Right atrium auricular region (tissue), 2 donors: ENCODE measurements around the gene MCF2L. TPM values are rescaled to one million over a fixed set of nuclear protein-coding genes. Genes with fewer than 3 reads are reported as not detected.
A peak's percentile ranks its signal among the peaks of the same experiment; 100 is the strongest.

Source experiments
- DNase-seq: peaks from one replicate; pipeline ENCODE4 v3.0.0-alpha.2; 2019; ENCODE audit warnings: low spot score
- H3K27ac ChIP-seq, 2 donors: fragments of 200-600 bp; sonication (generic); 1 replicate in 1 of 2; 2 replicates in 1 of 2; pipeline ENCODE4 v1.5.1; 2016 to 2019
- H3K27me3 ChIP-seq, 2 donors: fragments of 200-600 bp; sonication (generic); one replicate each; pipeline versions ENCODE4 v1.5.1 to v1.6.0; 2017 to 2019
- H3K36me3 ChIP-seq: fragments of 200-600 bp; sonication (generic); one replicate; pipeline ENCODE4 v1.5.1; 2016
- H3K4me1 ChIP-seq, 2 donors: fragments of 200-600 bp; sonication (generic); one replicate each; pipeline versions ENCODE4 v1.5.1 to v1.6.0; 2017 to 2019
- H3K4me3 ChIP-seq, 2 donors: fragments of 200-600 bp; sonication (generic); 1 replicate in 1 of 2; 2 replicates in 1 of 2; pipeline ENCODE4 v1.5.1; 2017 to 2019; ENCODE audit warnings: mild to moderate bottlenecking in 1 of 2, moderate library complexity in 1 of 2
- H3K9me3 ChIP-seq, 2 donors: fragments of 200-600 bp; sonication (generic); one replicate each; pipeline ENCODE4 v1.5.1; 2019
- CTCF ChIP-seq, 2 donors: fragments of 200-600 bp; sonication (generic); IDR thresholded peaks; one replicate each; pipeline ENCODE4 v1.5.1; 2019; ENCODE audit warnings: antibody characterized with exemption in 2 of 2
- total RNA-seq, 2 donors: library from RNA; depleted of rRNA; stranded (reverse); fragments of >200 nt; gene quantifications; one replicate each; pipeline ENCODE4 v1.1.0, GENCODE V29; 2016

The MCF2L gene
- total RNA-seq, 2 donors from 2014 or later = 17.1 to 21.6 TPM

DNA sequence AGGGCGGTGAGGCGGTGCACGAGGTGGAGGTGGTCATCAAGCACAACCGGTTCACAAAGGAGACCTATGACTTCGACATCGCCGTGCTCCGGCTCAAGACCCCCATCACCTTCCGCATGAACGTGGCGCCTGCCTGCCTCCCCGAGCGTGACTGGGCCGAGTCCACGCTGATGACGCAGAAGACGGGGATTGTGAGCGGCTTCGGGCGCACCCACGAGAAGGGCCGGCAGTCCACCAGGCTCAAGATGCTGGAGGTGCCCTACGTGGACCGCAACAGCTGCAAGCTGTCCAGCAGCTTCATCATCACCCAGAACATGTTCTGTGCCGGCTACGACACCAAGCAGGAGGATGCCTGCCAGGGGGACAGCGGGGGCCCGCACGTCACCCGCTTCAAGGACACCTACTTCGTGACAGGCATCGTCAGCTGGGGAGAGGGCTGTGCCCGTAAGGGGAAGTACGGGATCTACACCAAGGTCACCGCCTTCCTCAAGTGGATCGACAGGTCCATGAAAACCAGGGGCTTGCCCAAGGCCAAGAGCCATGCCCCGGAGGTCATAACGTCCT lies 180.0 kb downstream of the MCF2L start:
- TF ChIP-seq CTCF (IDR thresholded peaks at IDR 0.05) = no peak
- H3K9me3 ChIP-seq = no peaks in the 10 kb centered on the region
- H3K27me3 ChIP-seq = no peaks in the 10 kb centered on the region
- H3K4me3 ChIP-seq = no peak overlapping the region
- no peak overlapping the region for H3K27ac ChIP-seq
- peak; percentile 56 for DNase-seq
- no peaks in the 10 kb centered on the region for H3K36me3 ChIP-seq
- H3K4me1 ChIP-seq = peaks cover 0 to 19% of the 10 kb centered on the region in 2 donors

Other genes starting within 250 kb of the MCF2L start
- under 1 TPM in 1 of 2 donors, not detected in 1; 0.20 TPM for gene F7, start 136.6 kb downstream of the MCF2L start, total RNA-seq
- 10 to 100 TPM; 21.9 to 27.5 TPM for gene F10, start 153.6 kb downstream of the MCF2L start, total RNA-seq
- gene PROZ, start 189.4 kb downstream of the MCF2L start, total RNA-seq = not detected
- gene PCID2, start 239.5 kb downstream of the MCF2L start, total RNA-seq = 10 to 100 TPM; 34.8 to 44.4 TPM
- gene CUL4A, start 240.4 kb downstream of the MCF2L start, total RNA-seq = 100 to 1,000 TPM in 1 of 2 donors, 10 to 100 TPM in 1; 76.5 to 435 TPM